ENCODE data around the gene COL18A1. TPM values are rescaled to one million over a fixed set of nuclear protein-coding genes. Genes with fewer than 3 reads are reported as not detected.
"Not testable (repeated sequence)": the region's sequence is repeated elsewhere in the genome, so short reads cannot be mapped to it uniquely, and the experiment has no call there.

The COL18A1 gene
- total and polyA plus RNA-seq, 2 donors from 2014 or later, result 150 to 316 TPM

DNA sequence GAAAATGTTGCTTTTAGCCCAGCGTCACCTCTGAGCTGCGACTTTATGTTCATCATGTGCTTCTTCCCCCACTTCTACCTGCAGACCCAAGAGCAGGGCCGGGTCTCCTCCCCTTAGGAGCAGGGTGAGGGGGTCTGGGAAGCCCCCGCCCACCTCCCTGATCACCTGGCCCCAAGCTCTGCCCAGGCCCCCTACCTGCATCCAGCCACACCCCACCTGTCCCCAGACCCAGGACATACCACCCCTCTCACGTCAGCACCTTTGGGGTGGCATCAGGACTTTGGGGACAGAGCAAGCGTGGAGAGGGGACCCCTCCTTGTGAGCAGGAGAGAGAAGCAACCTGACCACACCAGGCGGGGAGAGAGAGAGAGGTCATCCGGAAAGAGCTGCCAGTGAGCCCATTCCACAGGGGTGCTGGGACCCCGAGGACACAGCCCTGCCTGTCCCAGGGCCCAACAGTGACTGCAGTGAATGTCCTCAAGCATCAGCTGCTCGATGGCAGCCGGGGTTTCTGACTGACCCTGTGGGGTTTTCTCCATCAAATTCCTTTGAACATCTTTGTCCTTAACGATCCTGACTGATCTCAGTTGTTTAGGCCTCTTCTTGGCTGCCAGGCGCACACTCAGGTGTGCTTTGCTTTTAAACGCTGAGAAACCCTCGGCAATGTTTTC, 42.8 kb upstream of the COL18A1 start:
- H3K27me3 ChIP-seq (ENCODE audit: control insufficient read depth, insufficient read depth, low read length), result no peaks in the 10 kb centered on the region
- peak in 1 of 5 donors; percentile 62 for DNase-seq
- intact Hi-C loops (cut with DNase I), result no loop called here
- no peaks in the 10 kb centered on the region for H3K36me3 ChIP-seq (ENCODE audit: control insufficient read depth in 2 of 3, insufficient read depth in 3 of 3, low read length in 3 of 3)
- H3K9ac ChIP-seq (ENCODE audit: low read length in 3 of 3), result no peak overlapping the region
- peaks cover 0 to 11% (median 9%) of the 10 kb centered on the region in 3 donors for H3K4me1 ChIP-seq (ENCODE audit: control insufficient read depth in 2 of 3, insufficient read depth in 2 of 3, low read depth in 1 of 3, low read length in 3 of 3)
- no peak overlapping the region for H3K4me3 ChIP-seq (ENCODE audit: low read length in 3 of 3)
- no peaks in the 10 kb centered on the region for H3K9me3 ChIP-seq (ENCODE audit: control insufficient read depth in 2 of 3, insufficient read depth in 1 of 3, low read length in 3 of 3)
- FAIRE-seq, result no peak
- TF ChIP-seq, protein P1, sequence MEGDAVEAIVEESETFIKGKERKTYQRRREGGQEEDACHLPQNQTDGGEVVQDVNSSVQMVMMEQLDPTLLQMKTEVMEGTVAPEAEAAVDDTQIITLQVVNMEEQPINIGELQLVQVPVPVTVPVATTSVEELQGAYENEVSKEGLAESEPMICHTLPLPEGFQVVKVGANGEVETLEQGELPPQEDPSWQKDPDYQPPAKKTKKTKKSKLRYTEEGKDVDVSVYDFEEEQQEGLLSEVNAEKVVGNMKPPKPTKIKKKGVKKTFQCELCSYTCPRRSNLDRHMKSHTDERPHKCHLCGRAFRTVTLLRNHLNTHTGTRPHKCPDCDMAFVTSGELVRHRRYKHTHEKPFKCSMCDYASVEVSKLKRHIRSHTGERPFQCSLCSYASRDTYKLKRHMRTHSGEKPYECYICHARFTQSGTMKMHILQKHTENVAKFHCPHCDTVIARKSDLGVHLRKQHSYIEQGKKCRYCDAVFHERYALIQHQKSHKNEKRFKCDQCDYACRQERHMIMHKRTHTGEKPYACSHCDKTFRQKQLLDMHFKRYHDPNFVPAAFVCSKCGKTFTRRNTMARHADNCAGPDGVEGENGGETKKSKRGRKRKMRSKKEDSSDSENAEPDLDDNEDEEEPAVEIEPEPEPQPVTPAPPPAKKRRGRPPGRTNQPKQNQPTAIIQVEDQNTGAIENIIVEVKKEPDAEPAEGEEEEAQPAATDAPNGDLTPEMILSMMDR (IDR thresholded peaks at IDR 0.05; ENCODE audit: borderline replicate concordance, extremely low read depth, insufficient read depth), result no peak
- H3K27ac ChIP-seq (ENCODE audit: low read depth in 2 of 2, low read length in 2 of 2), result no peak overlapping the region

DNA sequence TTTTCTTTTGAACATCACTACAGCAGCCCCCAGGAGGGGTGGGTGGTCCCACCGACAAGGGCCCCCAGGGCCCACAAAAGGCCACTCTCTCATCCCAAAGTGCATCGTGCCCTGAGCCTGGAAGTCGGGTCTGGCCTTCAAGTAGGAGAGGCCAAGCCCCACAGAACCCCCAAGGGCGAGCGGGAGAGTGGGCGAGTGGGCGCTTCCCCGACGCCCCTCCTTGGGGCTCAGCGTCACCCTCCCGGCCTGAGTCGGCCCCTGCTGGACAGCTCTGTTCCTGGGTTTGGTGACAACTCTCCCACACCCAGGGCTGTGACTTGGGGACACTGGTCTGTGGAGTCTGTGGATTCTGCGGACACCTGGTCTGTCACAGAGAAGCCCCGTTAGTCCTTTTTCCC, 42.2 kb upstream of the COL18A1 start:
- peak in 1 of 5 donors; percentile 72 for DNase-seq
- Histone ChIP-seq H3K27me3 (ENCODE audit: control insufficient read depth, insufficient read depth, low read length) (no peaks in the 10 kb centered on the region), H3K9ac (ENCODE audit: low read length in 3 of 3) (no peak overlapping the region), H3K4me3 (ENCODE audit: low read length in 3 of 3) (no peak overlapping the region), H3K4me1 (ENCODE audit: control insufficient read depth in 2 of 3, insufficient read depth in 2 of 3, low read depth in 1 of 3, low read length in 3 of 3) (peaks cover 0 to 11% (median 9%) of the 10 kb centered on the region in 3 donors), H3K27ac (ENCODE audit: low read depth in 2 of 2, low read length in 2 of 2) (no peak overlapping the region), H3K36me3 (ENCODE audit: control insufficient read depth in 2 of 3, insufficient read depth in 3 of 3, low read length in 3 of 3) (no peaks in the 10 kb centered on the region), H3K9me3 (ENCODE audit: control insufficient read depth in 2 of 3, insufficient read depth in 1 of 3, low read length in 3 of 3) (no peaks in the 10 kb centered on the region)
- intact Hi-C loops (cut with DNase I), result no loop called here
- no peak for FAIRE-seq
- TF ChIP-seq, protein P1 (IDR thresholded peaks at IDR 0.05; ENCODE audit: borderline replicate concordance, extremely low read depth, insufficient read depth), result no peak

DNA sequence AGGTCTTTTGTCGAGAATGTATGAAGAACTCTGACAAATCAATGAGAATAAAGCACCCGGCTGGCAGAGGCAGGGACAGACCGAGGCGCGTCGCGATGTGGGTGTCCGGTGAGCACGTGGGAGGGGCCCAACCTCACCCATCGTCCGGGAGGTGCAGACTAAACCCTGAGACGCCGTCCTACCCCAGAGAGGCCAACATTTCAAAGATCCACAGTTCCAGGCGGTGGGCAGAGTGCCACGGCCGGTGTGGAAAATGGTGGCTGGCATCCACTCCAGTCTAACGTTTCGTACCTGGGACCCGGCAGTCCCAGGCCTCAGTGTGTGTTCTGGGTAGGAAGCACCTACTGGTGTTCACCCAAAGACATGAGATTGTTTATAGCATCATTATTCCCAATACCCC, 41.7 kb upstream of the COL18A1 start:
- not testable (repeated sequence) for FAIRE-seq

DNA sequence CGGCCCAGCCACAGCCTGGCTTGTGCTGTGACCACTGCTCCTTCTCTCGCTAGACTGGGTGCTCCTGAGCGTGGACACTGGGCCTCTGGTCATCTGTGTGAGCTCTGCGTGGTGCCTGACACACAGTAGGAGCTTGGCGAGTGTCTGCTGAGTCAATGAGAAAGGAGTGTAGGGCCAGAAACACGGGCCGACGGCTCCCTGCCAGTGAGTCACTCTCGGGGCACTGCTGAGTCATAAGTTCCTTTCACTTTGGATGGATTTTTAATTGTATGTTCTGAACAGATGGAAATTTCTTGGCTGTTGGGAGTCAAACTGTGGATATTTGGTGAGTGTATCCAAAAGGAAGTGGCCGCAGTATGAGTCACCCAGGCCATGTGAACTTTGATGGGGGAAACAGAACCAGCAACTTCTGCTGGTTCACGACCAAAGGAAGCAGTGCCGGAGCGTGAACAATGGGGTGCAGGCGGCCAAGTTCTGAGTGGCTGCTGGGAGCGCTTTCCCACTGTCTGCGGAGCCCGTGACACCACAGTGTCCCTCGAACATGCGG, 41.0 kb upstream of the COL18A1 start:
- intact Hi-C loops (cut with DNase I), result no loop called here
- peak; percentile 88 for FAIRE-seq
- Histone ChIP-seq H3K27me3 (ENCODE audit: control insufficient read depth, insufficient read depth, low read length) (no peaks in the 10 kb centered on the region), H3K9me3 (ENCODE audit: control insufficient read depth in 2 of 3, insufficient read depth in 1 of 3, low read length in 3 of 3) (no peaks in the 10 kb centered on the region), H3K27ac (ENCODE audit: low read depth in 2 of 2, low read length in 2 of 2) (peak overlapping the region; percentile 92 to 98), H3K4me3 (ENCODE audit: low read length in 3 of 3) (no peak overlapping the region), H3K4me1 (ENCODE audit: control insufficient read depth in 2 of 3, insufficient read depth in 2 of 3, low read depth in 1 of 3, low read length in 3 of 3) (peaks cover 0 to 11% (median 9%) of the 10 kb centered on the region in 3 donors), H3K36me3 (ENCODE audit: control insufficient read depth in 2 of 3, insufficient read depth in 3 of 3, low read length in 3 of 3) (no peaks in the 10 kb centered on the region), H3K9ac (ENCODE audit: low read length in 3 of 3) (peak overlapping the region in 1 of 3 donors; percentile 66)
- TF ChIP-seq, protein P1 (IDR thresholded peaks at IDR 0.05; ENCODE audit: borderline replicate concordance, extremely low read depth, insufficient read depth), result no peak
- DNase-seq, result peak in 2 of 5 donors; percentile 83 to 95

More for the DNA sequence above, 41.7 kb upstream of the COL18A1 start:
- Histone ChIP-seq H3K9ac (ENCODE audit: low read length in 3 of 3) (peak overlapping the region in 1 of 3 donors; percentile 66), H3K4me1 (ENCODE audit: control insufficient read depth in 2 of 3, insufficient read depth in 2 of 3, low read depth in 1 of 3, low read length in 3 of 3) (peaks cover 0 to 11% (median 9%) of the 10 kb centered on the region in 3 donors), H3K27ac (ENCODE audit: low read depth in 2 of 2, low read length in 2 of 2) (peak overlapping the region; percentile 92 to 98)
- intact Hi-C loops (cut with DNase I); H3K27me3 ChIP-seq (ENCODE audit: control insufficient read depth, insufficient read depth, low read length); H3K36me3 ChIP-seq (ENCODE audit: control insufficient read depth in 2 of 3, insufficient read depth in 3 of 3, low read length in 3 of 3); H3K4me3 ChIP-seq (ENCODE audit: low read length in 3 of 3); H3K9me3 ChIP-seq (ENCODE audit: control insufficient read depth in 2 of 3, insufficient read depth in 1 of 3, low read length in 3 of 3): not testable (repeated sequence)
- peak in 1 of 5 donors; percentile 57 for DNase-seq

Data from kidney (tissue), 14 donors.